Gastroesophageal sphincter (tissue), 4 donors: Measurements from ENCODE around the gene PREX1. TPM values are rescaled to one million over a fixed set of nuclear protein-coding genes. Genes with fewer than 3 reads are reported as not detected.

Experiments
- ATAC-seq: fragments of 150-250 bp; one replicate; pipeline ENCODE4 v1.9.1; 2016; ENCODE audit warnings: mild to moderate bottlenecking, moderate library complexity
- H3K27ac ChIP-seq, 4 donors: fragments of 200-600 bp; sonication (generic) in 3 of 4; 1 replicate in 3 of 4; 2 replicates in 1 of 4; pipeline ENCODE4 v1.5.1; 2016 to 2019
- H3K27me3 ChIP-seq: fragments of 200-600 bp; sonication (generic); one replicate; pipeline ENCODE4 v1.5.1; 2019
- H3K36me3 ChIP-seq, 2 donors: fragments of 200-600 bp; sonication (generic); one replicate each; pipeline ENCODE4 v1.5.1; 2019; ENCODE audit warnings: control low read depth in 1 of 2
- H3K4me1 ChIP-seq, 3 donors: fragments of 200-600 bp; sonication (generic); 1 replicate in 2 of 3; 2 replicates in 1 of 3; pipeline ENCODE4 v1.5.1; 2016 to 2019; ENCODE audit warnings: control low read depth in 2 of 3
- H3K4me3 ChIP-seq, 2 donors: fragments of 200-600 bp; sonication (generic); one replicate each; pipeline ENCODE4 v1.5.1; 2019; ENCODE audit warnings: mild to moderate bottlenecking in 1 of 2, moderate library complexity in 1 of 2
- H3K9me3 ChIP-seq, 3 donors: fragments of 200-600 bp; sonication (generic); one replicate each; pipeline ENCODE4 v1.5.1; 2017 to 2019; ENCODE audit warnings: control low read depth in 2 of 3
- EP300 ChIP-seq: sonication (generic); formaldehyde crosslinking; IDR thresholded peaks from one replicate; pipeline ENCODE4 v1.6.1; 2017; ENCODE audit warnings: antibody characterized with exemption, mild to moderate bottlenecking
- POLR2A ChIP-seq, 2 donors: fragments of 450-650 bp; IDR thresholded peaks; one replicate each; pipeline ENCODE4 v1.6.1; 2017; ENCODE audit warnings: antibody characterized with exemption in 2 of 2, mild to moderate bottlenecking in 2 of 2, moderate library complexity in 1 of 2
- POLR2AphosphoS5 ChIP-seq: sonication (generic); formaldehyde crosslinking; IDR thresholded peaks from one replicate; pipeline ENCODE4 v1.6.1; 2017; ENCODE audit warnings: antibody characterized with exemption
- WGBS, 2 donors: methylation state at CpG; one replicate each; pipeline ENCODE4 v1.1.5; 2018; ENCODE audit warnings: low coverage in 1 of 2; 5-methylcytosine and 5-hydroxymethylcytosine counted together
- total RNA-seq, 4 donors: library from RNA; depleted of rRNA; stranded (reverse); fragments of >200 nt; gene quantifications; one replicate each; pipeline ENCODE4 v1.1.0, GENCODE V29; 2016
- TF ChIP-seq, protein P1 (sequence below), 4 experiments: fragments of 200-600 bp in 2 of 4; fragments of 450-650 bp in 2 of 4; sonication (generic) in 1 of 4; IDR thresholded peaks; one replicate each; pipeline ENCODE4 v1.5.1; 2017 to 2019; ENCODE audit warnings: antibody characterized with exemption in 4 of 4, mild to moderate bottlenecking in 2 of 4, moderate library complexity in 2 of 4

PREX1 gene
- total RNA-seq, 4 donors from 2014 or later: 16.3 to 35.7 (median 20.0) TPM

- TF ChIP-seq EP300: no peak
- no peak for TF ChIP-seq POLR2A (IDR thresholded peaks at IDR 0.05)
- TF ChIP-seq, protein P1, sequence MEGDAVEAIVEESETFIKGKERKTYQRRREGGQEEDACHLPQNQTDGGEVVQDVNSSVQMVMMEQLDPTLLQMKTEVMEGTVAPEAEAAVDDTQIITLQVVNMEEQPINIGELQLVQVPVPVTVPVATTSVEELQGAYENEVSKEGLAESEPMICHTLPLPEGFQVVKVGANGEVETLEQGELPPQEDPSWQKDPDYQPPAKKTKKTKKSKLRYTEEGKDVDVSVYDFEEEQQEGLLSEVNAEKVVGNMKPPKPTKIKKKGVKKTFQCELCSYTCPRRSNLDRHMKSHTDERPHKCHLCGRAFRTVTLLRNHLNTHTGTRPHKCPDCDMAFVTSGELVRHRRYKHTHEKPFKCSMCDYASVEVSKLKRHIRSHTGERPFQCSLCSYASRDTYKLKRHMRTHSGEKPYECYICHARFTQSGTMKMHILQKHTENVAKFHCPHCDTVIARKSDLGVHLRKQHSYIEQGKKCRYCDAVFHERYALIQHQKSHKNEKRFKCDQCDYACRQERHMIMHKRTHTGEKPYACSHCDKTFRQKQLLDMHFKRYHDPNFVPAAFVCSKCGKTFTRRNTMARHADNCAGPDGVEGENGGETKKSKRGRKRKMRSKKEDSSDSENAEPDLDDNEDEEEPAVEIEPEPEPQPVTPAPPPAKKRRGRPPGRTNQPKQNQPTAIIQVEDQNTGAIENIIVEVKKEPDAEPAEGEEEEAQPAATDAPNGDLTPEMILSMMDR (IDR thresholded peaks at IDR 0.05): no peak
- no peak for TF ChIP-seq POLR2AphosphoS5
- peaks cover 0 to 11% (median 0%) of the 10 kb centered on the region in 3 donors for H3K9me3 ChIP-seq
- no peaks in the 10 kb centered on the region for H3K36me3 ChIP-seq
- 57 to 100% methylated on average over 1 to 2 of the region's 2 CpGs for WGBS, 2 donors
- H3K27ac ChIP-seq: no peak overlapping the region
- ATAC-seq: no peak
- no peaks in the 10 kb centered on the region for H3K27me3 ChIP-seq
- no peak overlapping the region for H3K4me3 ChIP-seq
- H3K4me1 ChIP-seq: peaks cover 0 to 20% (median under 1%) of the 10 kb centered on the region in 3 donors
These were observed 110.6 kb downstream of the PREX1 start for GRCh38 chr20:48717095-48717672.

- WGBS, 2 donors: 77 to 94% methylated on average over 4 to 6 of the region's 7 CpGs
- no peaks in the 10 kb centered on the region for H3K27me3 ChIP-seq
- H3K27ac ChIP-seq: peak overlapping the region in 1 of 4 donors; percentile 24
- H3K9me3 ChIP-seq: peaks cover 0 to 11% (median 0%) of the 10 kb centered on the region in 3 donors
- peaks cover 0 to 14% (median 0%) of the 10 kb centered on the region in 3 donors for H3K4me1 ChIP-seq
- no peaks in the 10 kb centered on the region for H3K36me3 ChIP-seq
- H3K4me3 ChIP-seq: no peak overlapping the region
- ATAC-seq: no peak
- no peak for TF ChIP-seq EP300
- TF ChIP-seq POLR2A (IDR thresholded peaks at IDR 0.05): no peak
- no peak for TF ChIP-seq POLR2AphosphoS5
- TF ChIP-seq, protein P1 (IDR thresholded peaks at IDR 0.05): no peak
These were observed 111.3 kb downstream of the PREX1 start for GRCh38 chr20:48716541-48716940.

- no peaks in the 10 kb centered on the region for H3K36me3 ChIP-seq
- H3K9me3 ChIP-seq: peaks cover 0 to 11% (median 0%) of the 10 kb centered on the region in 3 donors
- ATAC-seq: no peak
- H3K4me3 ChIP-seq: no peak overlapping the region
- H3K27ac ChIP-seq: peak overlapping the region in 1 of 4 donors; percentile 24
- TF ChIP-seq, protein P1 (IDR thresholded peaks at IDR 0.05): no peak
- TF ChIP-seq POLR2A (IDR thresholded peaks at IDR 0.05): no peak
- no peak for TF ChIP-seq POLR2AphosphoS5
- no peak for TF ChIP-seq EP300
- 63% methylated on average over 3 of the region's 13 CpGs; no CpG with 5 or more reads in 1 of the 2 donors for WGBS, 2 donors
- H3K27me3 ChIP-seq: no peaks in the 10 kb centered on the region
- peaks cover 0 to 9% (median 0%) of the 10 kb centered on the region in 3 donors for H3K4me1 ChIP-seq
These were observed 111.7 kb downstream of the PREX1 start for GRCh38 chr20:48716086-48716485.

GRCh38 chr20:48714764-48715163, 113.0 kb downstream of the PREX1 start:
- ATAC-seq: no peak
- H3K27me3 ChIP-seq: no peaks in the 10 kb centered on the region
- WGBS, 2 donors: 96% methylated on average over 3 of the region's 4 CpGs; no CpG with 5 or more reads in 1 of the 2 donors
- H3K36me3 ChIP-seq: no peaks in the 10 kb centered on the region
- peaks cover 0 to 9% (median 0%) of the 10 kb centered on the region in 3 donors for H3K9me3 ChIP-seq
- TF ChIP-seq POLR2A (IDR thresholded peaks at IDR 0.05): no peak
- no peak for TF ChIP-seq EP300
- TF ChIP-seq, protein P1 (IDR thresholded peaks at IDR 0.05): no peak
- no peak for TF ChIP-seq POLR2AphosphoS5
- no peak overlapping the region for H3K4me3 ChIP-seq
- H3K27ac ChIP-seq: no peak overlapping the region
- H3K4me1 ChIP-seq: peaks cover 0 to 13% (median 3%) of the 10 kb centered on the region in 3 donors
